IPS-18c (cell line): ENCODE results near the gene PLP2.
"Not testable (repeated sequence)": the region's sequence is repeated elsewhere in the genome, so short reads cannot be mapped to it uniquely, and the experiment has no call there.

Experiments used
- H3K4me3 ChIP-seq: 2 replicates; pipeline ENCODE4 v1.7.0; 2013; ENCODE audit warnings: low read depth, mild to moderate bottlenecking, low read length, moderate library complexity; ENCODE audit not compliant: insufficient read depth
- H3K9me3 ChIP-seq: one replicate; pipeline ENCODE4 v1.6.1; 2013; ENCODE audit warnings: mild to moderate bottlenecking, low read length, moderate library complexity; ENCODE audit not compliant: control insufficient read depth, insufficient read depth

PLP2 gene

DNA sequence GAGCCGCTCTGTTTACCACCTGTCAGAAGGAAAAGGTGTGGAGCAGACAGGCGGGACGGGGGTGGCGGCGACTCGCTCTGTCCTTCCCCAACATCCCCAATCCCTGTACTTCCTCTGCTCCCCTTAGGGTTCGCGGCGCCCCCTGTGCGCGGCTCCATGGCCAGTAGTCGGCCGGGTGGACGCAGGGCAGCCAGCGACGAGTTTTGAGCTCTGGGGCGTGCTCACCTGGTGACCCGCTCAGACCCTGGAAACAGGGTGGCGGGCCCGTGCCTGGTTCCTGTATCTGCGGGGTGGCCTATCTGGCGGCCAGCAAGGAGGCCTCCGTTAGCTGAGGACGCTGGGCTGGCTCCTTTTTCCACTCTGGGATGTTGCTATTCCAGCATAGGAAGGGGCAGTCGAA, 14.5 kb upstream of the PLP2 start:
- H3K9me3 ChIP-seq, result peaks cover 7% of the 10 kb centered on the region
- no peak overlapping the region for H3K4me3 ChIP-seq

DNA sequence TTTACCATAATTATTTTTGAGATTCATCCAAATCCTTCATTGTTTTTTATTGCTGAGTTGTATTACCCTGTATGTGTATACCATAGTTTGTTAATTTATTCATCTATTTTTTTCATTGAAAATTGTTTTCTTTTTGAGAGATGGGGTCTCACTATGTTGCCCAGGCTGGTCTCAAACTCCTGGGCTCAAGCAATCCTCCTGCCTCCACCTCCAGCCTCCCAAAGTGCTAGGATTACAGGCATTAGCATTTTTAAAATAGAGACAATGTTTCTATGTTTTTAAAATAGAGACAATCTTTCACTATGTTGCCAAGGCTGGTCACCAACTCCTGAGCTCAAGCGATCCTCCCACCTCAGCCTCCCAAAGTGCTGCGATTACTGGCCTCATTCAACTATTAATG, 10.8 kb upstream of the PLP2 start:
- H3K9me3 ChIP-seq, result peaks cover 7% of the 10 kb centered on the region
- H3K4me3 ChIP-seq, result no peak overlapping the region

DNA sequence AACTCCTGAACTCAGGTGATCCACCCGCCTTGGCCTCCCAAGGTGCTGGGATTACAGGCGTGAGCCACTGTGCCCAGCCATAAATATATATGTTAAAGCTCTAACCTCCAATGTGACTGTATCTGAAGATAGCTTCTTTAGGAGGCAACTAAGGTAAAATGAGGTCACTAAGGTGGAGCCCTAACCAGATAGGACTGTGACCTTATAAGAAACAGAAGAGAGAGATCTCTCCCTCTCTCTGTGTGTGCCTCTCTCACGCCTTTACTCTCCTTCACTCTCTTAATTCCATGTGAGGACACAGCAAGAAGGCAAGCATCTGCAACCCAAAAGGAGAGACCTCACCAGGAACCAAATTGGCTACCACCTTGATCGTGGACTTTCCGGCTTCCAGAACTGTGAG, 10.1 kb upstream of the PLP2 start:
- Histone ChIP-seq H3K9me3 (peaks cover 5% of the 10 kb centered on the region), H3K4me3 (no peak overlapping the region)

DNA sequence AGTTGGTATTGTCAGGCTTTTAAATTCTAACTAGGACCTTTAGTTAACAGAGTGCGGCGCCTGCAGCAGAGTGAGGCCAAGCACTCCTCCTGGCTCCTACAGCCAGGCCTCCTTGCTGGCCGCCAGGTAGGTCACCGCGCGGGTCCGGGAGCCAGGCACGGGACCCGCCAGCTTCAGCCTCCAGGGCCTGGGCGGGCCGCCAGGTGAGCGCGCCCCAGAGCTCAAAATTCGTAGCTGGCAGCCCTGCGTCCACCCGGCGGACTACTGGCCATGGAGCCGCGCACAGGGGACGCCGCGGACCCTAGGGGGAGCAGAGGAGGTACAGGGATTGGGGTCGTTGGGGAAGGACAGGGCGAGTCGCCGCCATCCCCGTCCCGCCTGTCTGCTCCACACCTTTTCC, 9.1 kb upstream of the PLP2 start, which contains the start of gene MAGIX:
MAGIX (plus strand) TSS at position 139 of the 400 bp plus-strand sequence; CDS start at position 271, 132 bp downstream.
- Histone ChIP-seq H3K4me3 (peak within 1 kb of the TSS; percentile 41; the same call in 1 of the 2 replicates), H3K9me3 (peaks cover 5% of the 10 kb centered on the region)

DNA sequence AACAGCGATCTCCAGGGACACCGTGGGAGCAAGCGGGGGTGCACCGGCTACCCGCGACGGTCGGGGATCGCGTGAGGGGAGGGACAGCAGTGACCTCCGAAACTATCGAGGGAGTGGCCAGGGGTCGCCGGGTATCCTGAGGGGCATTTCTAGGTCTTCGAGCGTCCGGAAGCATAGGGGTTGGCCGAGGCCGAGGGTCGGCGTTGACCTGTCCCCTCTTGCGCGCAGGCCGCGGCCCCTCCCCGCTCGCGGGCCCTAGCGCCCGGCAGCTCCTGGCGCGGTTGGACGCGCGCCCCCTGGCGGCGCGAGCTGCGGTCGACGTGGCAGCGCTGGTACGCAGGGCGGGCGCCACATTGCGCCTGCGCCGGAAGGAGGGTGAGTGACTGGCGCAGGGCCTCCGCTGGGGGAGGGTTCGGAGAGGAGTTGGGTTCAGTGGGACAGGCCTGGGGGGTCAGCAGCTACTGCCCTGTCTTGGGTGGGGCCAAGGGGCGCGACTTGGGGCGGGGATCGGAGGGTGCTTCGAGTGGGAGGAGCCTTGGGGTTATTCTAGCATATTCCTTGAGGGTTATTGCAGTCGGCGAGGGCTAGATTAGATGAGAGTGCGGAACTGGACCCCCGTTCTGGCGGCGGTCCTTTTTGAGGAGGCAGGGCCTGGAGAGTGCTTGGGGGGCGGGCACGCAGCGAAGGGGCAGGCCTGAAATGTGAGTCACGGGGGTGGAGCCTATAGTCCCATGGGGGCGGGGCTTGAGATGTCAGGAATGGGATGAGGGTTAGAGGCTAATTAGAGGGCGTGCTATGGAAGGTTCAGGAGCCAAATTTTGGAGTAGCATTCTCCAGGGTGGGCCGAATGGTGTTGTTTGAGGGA, 7.9 kb upstream of the PLP2 start:
- Histone ChIP-seq H3K9me3 (peaks cover 4% of the 10 kb centered on the region), H3K4me3 (peak overlapping the region; percentile 41)

DNA sequence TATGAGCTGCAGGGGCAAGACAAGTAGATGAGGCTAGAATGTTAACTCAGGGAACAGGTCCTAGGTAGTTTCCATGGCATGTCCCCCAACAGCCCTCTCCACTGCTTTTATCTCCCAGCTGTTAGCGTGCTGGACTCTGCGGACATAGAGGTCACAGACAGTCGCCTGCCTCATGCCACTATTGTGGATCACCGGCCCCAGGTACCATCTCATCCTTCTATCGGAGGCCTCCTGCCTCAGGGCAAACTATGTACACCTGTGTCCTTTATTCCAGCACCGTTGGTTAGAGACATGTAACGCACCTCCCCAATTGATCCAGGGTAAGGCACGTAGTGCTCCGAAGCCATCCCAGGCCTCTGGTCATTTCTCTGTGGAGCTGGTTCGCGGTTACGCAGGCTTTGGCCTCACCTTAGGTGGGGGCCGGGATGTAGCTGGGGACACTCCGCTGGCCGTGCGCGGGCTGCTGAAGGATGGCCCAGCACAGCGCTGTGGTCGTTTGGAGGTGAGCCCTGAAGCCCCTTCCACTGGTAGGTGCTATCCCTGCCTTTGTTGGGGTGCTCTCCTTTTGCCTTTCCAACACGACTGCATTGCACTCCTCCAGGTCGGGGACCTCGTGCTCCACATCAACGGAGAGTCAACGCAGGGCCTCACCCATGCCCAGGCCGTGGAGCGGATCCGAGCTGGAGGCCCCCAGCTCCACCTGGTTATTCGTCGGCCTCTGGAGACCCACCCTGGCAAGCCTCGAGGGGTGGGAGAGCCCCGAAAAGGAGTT, 6.9 kb upstream of the PLP2 start:
- Histone ChIP-seq H3K4me3 (no peak overlapping the region), H3K9me3 (peaks cover 4% of the 10 kb centered on the region)

DNA sequence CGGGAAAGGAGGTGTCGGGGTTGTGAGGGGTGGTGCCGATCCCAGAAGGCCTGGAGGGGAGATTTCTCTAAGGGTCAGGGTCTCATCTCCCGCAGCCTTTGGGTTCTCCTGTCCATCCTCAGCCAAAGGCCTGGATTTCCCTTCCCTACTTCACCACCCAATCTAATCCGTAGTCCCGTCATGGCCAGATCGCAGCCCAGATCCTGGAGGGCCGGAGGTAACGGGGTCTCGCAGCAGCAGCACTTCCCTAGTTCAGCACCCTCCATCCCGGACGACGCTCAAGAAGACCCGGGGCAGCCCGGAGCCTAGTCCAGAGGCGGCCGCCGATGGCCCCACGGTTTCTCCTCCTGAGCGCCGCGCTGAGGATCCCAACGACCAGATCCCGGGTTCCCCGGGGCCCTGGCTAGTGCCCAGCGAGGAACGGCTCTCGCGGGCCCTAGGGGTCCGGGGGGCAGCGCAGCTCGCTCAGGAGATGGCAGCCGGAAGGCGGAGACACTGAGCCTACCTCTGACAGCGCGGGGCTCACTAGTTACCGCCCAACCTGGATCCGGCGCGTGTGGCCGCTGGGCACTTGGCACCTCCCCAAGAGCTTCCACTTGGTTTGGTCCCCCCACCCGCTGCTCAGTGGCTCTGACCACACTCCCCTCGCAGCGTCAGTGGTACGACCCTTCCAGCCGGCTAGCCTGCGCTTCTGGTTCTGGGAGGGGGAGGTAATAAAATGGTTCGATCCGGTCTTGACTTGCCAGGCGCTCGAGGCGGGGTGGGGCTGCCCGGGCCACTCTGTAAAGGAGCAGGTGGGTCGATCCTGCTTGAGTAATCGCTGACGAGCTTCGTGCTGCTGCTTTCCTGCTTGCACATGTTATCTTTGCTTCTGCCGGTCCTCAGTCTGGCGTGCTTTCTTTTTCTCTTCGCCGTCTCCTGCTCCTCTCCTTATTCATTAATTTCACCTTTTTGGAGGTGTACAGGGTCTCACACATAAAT, 5.5 kb upstream of the PLP2 start:
- peak overlapping the region; percentile 41; the same call in 1 of the 2 replicates for H3K4me3 ChIP-seq

DNA sequence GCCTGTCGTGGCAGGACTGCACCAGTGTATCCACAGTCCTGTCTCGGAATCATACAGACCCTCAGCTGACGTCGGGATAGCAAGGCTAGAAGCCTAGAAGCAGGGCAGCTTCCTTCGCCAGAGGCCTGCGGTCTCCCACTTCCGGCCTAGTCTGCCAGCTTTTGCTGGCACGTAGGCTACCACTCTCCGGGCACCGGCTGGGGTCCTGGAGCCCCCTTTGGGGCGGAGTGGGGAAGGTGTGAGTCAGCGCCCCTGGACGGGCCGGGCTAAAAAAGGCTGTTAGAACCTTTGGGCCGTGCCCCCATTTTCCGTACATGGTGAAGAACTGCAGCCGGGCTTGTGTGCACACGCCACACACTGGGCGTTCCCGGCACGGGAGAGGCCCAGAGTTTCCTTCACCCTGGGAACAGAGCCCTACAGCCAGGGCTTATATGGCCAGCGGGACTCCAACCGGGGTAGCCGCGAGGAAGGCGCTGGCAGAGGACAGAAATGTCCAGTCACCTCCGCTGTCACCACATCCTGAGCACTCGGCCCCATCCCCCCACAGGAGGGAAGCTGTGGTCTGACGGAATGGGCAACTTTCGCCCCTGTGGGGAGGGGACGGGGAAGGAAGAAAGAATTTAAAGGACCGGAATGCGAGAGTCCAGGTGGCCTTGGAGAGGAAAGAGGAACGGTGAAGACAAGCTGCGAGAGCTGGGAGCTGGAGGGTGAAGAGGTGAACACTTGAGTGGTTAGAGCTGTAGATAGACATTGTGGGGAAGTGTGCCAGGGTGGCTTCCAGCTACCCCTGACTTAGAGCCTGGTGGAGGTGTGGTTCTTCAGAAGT, 4.6 kb upstream of the PLP2 start:
- peaks cover 4% of the 10 kb centered on the region for H3K9me3 ChIP-seq
- H3K4me3 ChIP-seq, result peak overlapping the region; percentile 41; the same call in 1 of the 2 replicates

More for the DNA sequence above, 5.5 kb upstream of the PLP2 start:
- peaks cover 4% of the 10 kb centered on the region for H3K9me3 ChIP-seq

DNA sequence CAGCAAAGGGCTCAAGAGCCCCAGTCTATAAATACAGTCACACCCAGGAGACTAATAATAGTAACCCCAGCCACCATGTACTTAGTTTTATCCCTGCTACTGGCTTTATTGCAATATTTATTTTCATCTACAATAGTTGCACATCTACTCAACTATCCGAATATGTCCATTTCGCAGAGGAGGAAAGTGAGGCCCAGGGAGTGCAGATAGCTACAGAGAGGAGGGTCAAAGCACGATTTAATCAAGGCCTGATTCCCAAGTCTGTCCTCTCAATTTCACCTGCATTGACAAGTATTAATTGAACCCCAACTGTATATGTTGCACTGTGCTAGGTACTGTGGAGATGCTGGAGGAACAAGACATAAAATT, 4.0 kb upstream of the PLP2 start:
- H3K4me3 ChIP-seq, result no peak overlapping the region

DNA sequence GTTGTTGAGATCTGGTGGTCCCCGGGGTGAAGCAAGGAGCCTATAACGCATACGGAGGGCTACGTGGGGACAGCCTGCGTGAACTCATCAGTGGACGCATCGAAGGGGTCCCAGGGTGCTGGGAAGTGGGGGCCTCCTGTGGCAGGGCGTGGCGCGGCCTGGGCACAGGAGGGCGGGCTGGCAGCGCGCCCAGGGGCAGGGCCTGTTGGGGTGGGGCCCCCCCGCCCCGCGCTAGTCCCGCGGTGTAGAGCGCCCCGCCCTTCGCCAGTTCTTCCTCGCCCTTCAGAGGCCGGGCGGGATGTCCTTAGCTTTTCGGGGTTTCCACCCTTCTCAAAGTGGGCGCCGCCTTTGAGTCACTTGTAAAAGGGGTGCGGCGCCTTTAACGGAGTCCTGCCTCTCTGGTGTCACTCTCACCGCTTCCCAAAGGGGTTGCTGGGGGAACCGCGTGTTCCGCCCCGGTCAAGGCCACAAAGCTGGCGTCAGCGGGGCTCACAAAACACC, 632 bp downstream of the PLP2 start:
- peak overlapping the region; percentile 44 for H3K4me3 ChIP-seq
- H3K9me3 ChIP-seq, result peaks cover 8% of the 10 kb centered on the region

More for the DNA sequence above, 4.0 kb upstream of the PLP2 start:
- peaks cover 5% of the 10 kb centered on the region for H3K9me3 ChIP-seq

DNA sequence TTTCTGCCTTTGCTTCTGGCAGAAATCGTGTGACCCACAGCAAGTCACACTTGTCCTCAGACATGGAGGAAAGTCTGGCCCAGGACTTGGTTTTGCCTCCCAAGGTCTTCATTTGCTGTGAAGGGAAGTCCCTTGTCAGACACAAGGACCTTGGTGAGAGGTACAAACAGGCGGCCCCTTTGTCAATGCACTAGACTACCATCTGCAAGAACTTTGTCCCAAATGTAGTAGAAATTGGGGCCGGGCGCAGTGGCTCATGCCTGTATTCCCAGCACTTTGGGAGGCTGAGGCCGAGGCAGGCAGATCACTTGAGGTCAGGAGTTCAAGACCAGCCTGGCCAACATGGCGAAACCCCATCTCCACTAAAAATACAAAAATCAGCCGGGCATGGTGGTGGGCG, 1.8 kb downstream of the PLP2 start:
- H3K9me3 ChIP-seq, H3K4me3 ChIP-seq: not testable (repeated sequence)

DNA sequence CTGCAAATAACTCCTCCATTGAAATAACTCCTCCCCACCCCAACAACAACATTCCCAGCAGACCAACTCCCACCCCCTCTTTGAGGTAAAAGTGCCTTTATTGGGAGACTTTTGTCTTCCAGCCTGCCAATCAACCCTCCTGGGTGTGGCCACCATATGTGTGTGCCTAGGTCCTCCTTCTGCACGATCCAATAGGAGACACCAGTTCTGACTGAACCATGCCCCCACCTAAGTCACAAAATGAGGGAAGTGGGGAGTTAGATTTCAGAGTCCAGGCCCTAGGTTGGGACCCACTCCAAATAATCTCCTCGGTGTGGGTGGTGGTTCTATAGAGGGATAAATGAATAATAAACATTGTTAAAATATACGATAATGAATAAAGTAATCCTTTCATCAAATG, 3.0 kb downstream of the PLP2 start:
- no peak overlapping the region for H3K4me3 ChIP-seq
- peaks cover 8% of the 10 kb centered on the region for H3K9me3 ChIP-seq

DNA sequence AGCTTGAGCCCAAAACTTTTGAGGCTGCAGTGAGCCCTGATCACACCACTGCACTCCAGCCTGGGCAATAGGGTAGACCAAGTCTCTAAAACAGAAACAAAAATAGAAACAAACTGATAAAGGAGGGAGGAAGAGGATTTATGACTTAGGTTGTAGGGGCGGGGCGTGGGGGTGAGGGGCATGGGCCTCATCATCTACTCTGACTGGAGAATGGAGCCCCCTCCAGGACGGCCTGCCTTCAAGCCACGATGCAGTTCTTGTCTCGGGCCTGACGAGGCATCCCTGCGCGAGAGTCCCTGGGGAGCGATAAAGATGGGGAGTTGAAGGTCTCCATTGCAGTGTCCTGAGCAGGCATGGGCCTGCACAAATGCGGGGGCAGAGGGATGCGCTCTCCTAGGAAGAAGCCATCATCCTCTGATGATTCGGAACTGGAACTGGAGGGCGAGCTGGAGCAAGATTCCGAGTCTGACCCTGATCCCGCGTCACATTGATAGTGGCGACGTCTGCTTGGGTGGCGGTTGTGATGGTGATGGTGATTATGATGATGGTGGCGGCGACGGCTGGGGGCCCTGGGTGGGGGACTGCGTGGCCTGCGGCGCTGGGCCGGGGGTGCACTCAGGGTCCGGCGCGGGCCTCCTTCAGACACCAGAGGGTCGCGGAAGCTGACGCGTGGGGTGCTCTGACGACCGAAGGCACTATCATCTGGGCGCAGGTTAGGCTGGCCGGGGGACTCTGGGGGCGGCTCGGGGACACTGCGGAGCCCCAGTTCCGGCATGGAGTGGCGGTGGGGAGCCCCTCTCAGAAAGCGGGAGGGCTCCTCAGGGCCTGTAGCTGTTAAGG, 4.0 kb downstream of the PLP2 start:
- Histone ChIP-seq H3K9me3 (peaks cover 8% of the 10 kb centered on the region), H3K4me3 (no peak overlapping the region)

DNA sequence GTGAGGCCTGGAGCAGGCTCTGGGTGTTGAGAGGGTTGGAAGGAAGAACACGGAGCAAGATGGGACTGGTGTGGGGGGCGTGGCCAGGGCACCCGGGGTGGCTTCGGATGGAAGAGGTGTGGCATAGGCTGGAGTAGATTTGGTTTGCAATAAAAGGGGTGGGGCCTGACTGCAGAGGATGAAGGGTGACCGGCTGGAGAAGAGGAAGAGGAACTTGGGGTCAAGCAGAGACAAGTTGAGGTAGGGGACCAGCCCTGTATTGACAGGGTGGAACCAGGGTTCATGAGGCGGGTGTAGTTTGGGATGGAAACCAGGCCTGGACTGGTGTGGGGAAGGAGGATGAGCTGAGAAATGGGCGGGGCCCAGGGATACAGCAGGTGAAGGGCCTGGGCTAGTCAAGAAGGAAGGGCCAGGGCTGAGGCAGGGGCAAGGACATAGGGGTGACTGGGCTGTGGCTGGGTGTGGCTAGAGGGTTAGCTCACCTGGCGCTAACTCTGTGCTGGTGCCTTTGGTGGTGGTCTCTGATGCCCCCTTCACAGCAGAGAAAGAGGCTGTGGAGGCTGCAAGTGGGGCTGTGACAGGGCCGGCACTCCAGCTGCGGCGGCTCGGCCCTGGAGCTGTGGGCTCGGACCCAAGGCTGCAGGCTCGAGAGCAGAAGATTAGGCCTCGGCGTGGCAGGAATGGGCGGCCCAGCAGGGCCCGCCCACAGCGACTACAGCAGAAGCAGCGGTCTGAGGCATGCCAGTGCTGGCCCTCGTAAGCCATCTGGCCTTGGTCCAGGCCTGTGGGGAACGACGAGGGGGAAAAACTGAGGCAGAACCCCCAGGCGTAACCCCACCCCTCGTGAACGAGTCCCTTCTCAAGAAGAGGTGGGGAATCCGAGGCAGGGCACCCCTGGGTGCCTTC, 5.0 kb downstream of the PLP2 start:
- peaks cover 8% of the 10 kb centered on the region for H3K9me3 ChIP-seq

More for the DNA sequence above, 5.0 kb downstream of the PLP2 start:
- no peak overlapping the region; the same call in 1 of the 2 replicates for H3K4me3 ChIP-seq
